ENCODE measurements around the gene MTX3.
A peak's percentile ranks its signal among the peaks of the same experiment; 100 is the strongest.

MTX3 gene, protein sequence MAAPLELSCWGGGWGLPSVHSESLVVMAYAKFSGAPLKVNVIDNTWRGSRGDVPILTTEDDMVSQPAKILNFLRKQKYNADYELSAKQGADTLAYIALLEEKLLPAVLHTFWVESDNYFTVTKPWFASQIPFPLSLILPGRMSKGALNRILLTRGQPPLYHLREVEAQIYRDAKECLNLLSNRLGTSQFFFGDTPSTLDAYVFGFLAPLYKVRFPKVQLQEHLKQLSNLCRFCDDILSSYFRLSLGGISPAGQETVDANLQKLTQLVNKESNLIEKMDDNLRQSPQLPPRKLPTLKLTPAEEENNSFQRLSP

DNA sequence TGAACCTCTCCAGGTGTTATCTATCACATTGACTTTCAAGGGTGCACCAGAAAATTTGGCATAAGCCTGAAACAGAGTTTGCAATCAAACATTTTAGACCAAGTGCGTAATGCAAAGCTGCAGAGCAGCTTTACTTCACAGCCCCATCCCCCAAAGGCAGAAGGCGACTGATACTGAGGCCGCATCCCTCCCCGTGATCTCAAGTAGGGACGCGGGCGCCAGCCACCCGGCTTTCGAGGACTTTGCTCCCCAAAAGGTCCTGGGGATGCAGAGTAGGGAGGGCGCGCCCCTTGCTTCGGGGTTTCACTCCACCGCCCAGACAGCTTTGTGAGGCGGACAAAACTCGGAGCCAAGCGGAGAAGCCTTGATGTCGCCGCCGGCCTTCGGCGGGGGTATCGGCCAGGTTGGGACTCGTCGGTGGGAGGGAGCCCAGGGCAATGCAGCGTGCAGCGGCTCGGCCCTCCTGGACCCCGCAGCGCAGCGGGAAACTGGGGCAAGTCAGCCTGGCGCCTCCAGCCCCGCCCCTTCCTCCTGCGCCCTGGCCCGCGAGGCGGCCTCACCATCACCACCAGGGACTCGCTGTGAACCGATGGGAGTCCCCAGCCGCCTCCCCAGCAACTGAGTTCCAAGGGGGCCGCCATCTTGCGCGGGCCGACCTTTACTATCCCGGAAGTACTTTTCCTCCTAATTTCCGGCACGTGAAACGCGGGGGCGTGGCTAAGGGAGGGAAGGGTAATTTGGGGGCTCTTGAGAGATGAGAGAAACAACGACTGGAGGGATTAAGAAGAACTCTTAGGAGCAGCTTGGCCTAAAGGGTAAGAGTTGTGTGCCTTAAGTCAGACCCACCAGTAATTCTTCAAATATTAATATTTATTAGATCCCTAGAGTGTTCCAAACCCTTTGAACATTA lies at the start of gene MTX3:
MTX3 (minus strand) TSS at position 665 of the 910 bp plus-strand sequence; CDS start at position 641, 24 bp downstream.
- peak; percentile 90 for DNase-seq

DNA sequence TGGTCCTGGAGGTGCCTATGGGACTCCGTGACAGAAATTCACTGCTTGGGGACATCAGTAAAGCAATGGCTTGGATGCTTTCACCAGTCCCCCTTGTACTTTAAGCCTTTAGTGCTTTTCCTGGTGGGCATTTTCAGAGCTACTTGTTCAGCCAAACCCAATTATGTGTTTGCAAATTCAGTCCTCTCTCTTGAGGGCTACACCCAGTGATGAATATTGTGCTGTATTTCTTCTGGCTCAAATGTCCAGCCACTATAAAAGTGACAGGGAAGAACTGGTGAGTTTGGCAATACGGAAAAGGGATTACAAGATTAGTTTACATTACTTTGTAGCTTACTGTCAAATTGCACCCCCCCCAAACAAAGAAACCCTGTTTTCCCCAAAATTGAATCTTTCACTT lies 48.6 kb upstream of the MTX3 start:
- DNase-seq = no peak

DNA sequence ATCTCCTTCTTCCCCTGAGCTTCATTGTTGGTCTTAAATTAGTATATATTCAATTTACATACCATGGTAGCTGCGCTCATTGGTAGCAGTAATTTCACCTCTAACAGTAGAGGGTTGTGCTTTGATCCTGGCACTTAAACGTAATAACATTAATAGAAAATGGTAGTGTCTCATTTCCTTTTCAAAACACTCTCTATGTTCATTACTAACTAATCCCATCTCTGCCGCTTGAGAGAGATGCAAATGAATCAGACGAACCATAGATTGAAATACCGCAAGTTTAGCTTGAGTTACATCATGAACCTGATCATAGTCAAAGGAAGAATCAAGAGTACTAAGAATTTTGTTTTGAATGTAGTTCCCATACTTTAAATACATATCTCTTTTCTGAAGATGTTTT lies 46.3 kb upstream of the MTX3 start:
- DNase-seq = no peak

DNA sequence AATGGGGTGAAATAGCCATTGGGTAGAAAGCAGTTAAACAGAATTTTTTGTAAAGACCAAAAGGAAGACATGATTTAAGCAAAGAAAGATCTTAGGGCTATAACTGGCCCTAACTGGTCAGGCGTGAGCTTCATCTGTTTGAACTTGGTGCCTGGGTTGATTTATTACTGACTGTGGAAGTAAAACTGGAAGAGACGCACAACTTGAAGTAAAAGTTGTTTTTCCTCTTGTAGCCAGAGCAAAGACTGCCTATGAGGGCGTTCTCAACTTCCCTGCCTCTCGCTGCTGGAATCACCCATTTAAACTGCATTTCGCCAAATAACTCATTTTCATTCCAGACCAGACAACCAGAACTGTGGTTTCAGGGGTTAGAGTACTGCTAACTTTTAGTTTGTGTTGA lies 45.6 kb upstream of the MTX3 start:
- no peak for DNase-seq

DNA sequence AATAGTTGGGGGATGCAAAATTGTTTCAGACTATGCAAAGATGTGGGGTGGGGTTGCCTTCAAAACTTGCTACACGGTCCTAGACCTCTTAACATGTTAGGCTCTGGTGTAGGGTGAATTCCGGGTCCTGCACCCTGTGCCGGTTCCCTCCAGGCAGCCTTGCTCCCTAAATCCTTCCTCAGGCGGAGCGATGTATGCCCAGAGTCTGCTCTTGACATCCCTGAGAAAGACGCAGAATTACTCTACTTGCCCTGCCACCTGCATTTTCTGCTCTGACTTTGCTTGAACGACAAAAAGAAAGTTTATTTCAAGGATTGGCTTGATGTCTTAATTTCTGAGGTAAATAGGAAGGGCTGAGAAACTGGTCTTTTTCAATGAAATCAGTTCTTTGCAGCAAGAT lies 44.8 kb upstream of the MTX3 start:
- DNase-seq = no peak

DNA sequence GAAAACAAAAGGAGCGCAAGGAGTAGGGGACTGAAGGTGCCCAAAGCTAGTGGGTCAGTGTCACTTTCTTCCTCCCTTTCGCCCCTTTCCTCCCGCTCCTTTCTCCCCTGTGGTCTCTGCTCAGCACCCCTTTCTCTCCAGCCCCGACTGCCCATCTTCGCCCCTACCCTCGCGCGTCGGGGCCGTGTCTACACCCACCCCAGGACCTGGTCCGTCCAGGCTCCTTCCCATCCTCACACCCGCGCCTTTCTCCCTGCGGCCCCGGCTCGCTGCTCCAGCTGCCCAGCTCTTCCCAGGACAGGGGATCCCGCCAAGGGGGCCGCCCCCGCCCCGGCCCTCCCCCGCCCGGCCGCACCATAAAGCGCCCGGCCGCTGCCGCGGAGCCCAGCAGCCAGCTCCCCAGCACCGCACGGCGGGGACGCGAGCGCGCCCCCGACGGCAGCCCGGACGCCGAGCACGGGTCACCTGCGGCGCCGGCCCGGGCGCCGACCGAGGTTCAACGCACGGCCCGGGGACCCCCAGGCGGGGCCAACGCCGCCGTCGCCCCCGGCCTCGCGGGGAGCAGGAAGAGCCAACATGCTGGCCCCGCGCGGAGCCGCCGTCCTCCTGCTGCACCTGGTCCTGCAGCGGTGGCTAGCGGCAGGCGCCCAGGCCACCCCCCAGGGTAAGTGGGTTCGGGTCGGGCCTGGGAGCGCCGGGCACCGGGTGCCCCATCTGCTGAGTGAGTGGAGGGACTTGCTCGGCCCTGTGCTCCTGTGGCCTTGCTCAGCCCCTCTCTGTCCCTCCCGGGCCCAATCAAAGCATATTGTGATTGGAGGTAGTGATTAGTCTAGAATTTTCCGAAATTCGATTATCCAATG lies 44.1 kb upstream of the MTX3 start, which contains the start of gene THBS4:
THBS4 (plus strand) TSS at position 387 of the 860 bp plus-strand sequence; CDS start at position 577, 190 bp downstream.
- DNase-seq = no peak

DNA sequence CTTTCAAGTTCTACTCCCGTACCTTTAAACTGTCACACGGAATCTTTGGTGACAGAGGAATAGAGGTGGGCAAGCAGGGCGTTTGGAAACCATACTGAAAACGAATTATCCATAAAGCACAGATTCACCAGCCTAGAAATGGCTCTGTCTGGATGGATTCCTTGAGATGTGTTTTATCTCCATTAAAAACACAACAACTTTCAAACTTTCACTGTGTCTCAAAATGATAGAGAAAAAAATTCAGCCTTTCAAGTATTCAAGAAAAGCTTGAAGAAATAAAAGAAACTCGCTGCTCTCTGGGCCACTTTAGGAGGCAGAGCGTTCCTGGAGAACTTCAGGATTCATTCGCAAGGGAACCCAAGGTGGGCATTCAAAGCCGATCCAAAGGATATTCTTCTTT lies 43.5 kb upstream of the MTX3 start:
- no peak for DNase-seq

DNA sequence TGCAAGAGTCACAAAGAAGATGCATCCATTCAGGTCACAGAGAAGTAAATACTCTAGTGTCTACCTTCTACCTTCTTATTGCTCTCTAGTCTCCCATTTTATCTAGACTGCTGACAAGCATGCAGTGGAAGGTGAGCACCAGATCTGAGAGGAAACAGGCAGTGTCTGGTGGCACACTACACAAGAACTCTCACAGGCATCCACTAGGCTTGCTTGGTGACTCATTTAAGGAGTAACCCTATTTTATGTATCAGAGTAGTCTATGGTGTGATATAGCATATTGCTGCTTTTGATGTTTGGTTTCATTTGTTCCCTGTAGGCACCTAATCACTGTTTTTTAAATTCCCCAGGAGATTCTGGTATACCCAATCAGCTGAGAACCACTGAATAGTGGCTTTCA lies 42.5 kb upstream of the MTX3 start:
- no peak for DNase-seq

DNA sequence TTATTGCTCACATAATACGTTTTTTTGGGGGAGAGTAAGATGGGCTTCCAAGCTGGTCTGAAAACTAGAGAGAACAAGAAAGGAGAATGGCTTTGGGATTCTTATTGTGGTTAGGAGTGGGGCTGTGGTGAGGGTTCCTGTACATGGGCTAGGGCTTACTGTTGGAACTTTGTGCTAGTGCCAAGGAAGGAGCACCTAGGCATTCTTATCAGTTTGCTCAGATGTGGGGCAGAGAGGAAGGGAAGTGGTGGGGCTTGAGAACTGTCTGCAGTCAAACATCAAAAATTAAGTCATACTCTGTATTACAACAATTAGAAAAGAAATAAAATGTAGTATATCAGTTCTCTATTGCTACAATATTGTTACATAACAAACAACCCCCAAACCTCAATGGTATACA lies 40.0 kb upstream of the MTX3 start:
- DNase-seq = no peak

DNA sequence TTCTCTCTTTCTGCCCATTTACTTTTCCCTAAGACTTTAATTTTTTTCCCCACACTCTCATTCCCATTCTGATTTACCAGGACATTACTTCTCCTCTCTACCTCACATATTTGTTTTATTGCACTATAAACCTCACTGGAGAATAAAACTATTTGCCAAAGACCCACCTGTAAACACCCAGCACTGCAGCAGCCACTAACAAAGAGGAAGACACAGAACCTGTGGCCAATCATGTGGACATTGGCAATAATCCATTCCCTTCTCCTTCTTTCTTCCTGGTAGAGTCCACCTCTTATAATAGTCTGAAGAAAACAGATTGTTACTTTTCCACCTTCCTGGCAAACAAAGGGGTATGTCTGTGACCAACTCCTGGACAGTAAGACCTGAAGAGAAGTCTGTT lies 35.8 kb upstream of the MTX3 start:
- DNase-seq = no peak

DNA sequence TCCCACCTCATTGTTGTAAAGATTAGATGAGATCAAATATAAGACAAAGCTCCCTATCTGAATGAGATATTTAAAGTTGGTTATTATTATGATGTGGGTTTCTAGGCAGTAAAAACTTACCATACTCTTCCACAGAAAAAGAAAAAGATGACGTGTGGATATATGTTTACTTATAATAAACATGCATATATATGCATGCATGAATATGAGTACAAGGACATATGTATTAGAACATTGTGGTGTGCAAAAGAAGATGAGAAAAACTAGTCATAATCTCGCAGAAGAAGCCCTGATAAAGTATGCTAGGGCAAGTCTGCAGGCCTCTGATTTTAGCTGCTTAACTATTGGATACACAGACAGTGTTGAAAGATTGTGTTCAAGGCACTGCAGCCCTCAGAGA lies 34.0 kb upstream of the MTX3 start:
- no peak for DNase-seq

DNA sequence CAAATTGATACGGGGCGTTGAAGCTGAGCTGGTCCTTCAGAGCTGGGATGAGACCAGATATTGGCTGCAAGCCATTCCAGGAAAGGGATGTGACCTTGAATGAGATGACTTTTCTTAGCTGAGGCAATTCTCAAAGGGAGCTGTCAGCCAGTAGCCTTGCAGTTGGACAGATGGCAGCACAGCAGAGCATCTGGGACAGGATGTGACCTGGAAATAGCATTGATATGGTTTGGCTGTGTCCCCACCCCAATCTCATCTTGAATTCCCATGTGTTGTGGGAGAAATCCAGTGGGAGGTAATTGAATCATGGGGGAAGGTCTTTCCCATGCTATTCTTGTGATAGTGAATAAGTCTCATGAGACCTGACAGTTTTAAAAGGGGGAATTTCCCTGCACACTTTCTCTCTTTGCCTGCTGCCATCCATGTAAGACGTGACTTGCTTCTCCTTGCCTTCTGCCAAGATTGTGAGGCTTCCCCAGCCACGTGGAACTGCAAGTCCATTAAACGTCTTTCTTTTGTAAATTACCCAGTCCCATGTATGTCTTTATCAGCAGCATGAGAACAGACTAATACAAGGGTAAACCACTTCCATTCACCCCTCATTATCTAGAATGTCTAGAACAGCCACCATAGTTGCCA lies 19.8 kb upstream of the MTX3 start:
- DNase-seq = no peak

DNA sequence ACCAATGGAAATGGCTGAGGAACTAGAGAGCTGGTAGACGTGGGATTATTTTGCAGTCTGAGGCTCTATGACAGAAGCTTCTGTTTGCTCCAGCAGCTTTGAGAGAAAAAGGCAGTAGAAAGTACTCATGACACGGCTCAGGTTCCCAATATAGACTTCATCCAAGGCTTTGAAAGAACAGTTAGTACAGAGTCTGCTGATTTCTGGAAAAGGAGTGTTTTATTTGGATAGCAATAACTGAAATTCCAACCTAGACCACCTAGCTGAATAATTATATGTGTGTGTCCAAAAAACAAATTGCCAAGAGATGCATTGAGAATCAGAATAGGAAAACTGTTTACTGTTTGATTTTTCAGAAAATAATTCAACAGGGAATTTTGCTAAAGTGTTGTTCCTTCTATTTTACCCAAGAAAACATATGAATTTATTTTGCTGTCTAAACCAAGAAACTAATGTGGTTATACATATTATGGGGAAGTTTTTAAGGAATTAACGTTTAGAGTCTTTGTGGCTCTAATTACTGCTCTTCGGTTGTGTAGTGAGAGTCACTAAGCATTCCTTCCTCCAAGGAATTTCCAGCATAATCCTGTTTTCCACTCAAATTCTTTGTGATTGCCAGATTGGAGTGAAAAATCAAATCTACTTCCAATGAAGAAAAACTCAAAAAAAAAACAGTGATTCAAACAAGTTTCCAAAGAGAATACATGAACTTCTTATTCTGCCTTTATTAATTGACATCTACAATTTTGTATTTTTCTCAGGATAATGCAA lies 18.1 kb upstream of the MTX3 start:
- no peak for DNase-seq

DNA sequence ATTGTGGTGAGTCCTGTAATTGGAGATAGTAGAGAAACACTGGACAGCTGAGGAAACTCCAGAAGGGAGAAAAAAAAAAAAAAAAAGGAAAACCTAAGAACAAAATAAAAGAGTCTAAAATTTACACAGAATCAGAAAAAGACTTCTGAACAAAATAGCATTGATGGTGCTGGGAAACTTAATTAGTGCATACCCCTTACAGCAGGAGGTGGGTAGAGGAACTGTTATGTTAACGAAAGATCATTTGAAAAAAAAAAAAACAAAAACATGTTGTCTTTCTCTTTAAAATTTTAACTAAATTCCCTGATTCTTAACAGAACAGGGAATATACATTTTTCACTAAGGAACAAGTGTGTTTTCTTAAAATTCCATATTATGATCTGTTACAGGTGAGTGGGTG lies 11.6 kb upstream of the MTX3 start:
- no peak for DNase-seq

DNA sequence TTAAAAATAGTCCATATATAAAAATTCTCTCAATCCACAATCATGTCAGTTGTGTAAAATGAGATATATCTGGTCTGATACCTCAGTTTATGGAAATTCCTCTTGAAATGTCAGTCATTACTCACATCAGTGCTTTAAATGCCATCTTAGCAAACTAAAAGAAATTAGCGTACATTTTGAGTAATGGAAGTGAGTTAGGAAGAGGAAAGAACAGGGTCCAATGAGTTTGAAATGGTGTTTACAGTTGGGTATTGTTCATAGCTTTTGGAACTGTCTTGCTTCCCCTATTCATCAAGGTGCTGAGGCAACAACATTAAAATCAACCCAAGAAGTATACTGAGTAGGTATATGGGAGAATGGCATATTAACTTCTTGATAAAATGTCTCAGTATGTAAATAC lies 8.7 kb upstream of the MTX3 start:
- no peak for DNase-seq

DNA sequence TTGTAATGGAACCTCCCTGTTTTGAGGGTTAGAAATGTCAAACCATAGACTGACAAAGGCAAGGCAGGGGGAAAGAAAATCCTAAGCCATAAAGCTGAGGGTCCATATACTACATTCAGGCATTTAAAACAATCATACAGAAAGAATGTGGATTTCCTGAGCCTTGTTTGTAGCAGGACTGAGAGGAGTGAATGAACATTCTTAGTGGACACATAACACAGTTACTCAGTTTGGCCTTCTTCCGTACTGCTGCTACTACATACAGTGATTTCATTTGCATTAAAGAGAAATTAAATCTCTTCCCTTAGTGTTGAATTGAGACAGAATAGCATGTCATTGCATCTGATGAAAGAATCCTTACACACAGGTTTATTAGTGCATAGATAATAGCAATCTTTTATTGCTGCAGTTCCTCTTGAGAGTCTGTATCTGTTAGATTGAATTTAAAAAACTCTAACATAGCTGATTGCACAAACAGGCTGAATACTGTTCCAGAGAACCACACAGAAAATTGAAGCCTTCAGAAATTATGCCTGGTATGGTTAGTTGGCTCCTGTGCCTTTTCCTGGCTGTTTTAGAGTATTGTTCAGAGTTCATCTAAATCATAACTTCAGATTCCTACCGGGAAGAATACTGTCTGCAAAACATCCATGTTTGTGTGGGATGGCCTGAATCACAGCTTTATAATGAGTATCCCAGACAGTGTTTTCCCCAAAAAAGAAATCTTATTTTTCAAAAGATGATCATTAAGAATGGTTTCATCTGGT lies 2.0 kb upstream of the MTX3 start:
- DNase-seq = no peak

DNA sequence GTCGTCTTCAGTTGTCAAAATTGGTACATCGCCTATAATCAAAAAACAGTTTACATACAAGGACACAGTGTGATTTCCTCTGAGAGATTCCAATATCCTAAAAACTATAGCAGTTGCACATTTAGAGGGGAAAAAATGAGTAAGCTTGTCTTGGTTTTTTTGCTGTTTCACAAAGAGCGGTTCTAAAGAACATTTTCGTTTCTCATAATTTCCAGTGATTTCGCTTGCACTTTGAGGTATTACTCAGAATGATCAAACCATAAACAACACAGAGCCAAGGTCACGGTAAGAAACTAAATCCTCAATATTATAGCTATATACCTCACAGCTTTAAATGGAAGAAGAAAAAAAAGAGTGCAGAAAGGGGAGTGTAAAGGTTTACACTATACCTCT lies 861 bp downstream of the MTX3 start:
- DNase-seq = no peak

DNA sequence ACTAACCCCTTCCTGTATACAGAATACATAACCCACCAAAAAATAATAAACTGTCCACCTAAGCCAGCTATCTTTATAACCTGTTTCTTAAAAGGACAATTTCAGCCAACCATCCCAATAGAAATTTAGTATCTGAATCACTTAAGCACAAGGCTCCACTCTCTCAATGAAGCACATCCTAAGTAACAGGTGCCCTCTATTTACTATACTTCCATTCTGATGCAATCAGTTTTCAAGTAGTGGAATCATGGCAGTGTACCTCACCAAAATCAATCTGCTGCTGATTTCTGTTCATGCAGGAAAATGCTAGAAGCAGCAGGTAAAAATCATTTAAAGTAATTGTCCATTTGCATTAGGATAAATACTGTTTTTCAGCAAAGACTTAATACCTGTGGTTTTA lies 4.8 kb downstream of the MTX3 start:
- no peak for DNase-seq

DNA sequence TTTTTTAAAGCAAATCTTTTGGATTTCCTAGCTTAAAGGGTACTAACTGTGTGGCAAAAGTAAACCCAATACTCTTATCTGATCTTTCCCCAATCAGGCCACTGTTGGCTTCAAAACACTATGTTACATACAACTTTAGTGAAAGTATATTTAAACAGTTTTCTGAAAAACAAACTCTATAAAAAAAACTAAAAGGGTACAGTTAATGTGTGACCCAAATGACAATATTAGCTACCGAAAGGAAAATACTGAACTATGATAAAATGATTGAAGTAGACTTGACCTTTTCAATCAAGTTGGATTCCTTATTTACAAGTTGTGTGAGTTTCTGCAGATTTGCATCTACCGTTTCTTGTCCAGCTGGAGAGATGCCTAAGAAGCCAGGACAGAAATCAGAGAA lies 5.8 kb downstream of the MTX3 start:
- no peak for DNase-seq

DNA sequence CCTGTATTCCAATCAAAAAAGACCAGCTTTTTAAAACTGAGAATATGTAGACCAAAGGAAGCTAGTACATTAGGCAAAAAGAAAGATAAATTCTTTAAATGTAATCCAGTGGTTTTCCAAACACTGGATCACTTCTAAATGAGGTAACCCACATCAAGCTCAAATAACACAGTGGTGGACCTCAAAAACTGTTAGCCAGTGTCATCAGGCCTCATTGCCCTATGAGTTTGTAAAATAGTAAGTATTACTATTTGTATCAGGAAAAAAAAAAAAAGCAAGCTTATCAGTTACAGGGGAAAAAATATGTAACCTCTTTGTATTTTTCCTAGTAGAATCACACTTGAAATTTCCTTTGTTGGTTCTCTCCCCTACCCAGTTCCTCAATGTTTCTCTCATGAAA lies 6.7 kb downstream of the MTX3 start:
- DNase-seq = no peak

DNA sequence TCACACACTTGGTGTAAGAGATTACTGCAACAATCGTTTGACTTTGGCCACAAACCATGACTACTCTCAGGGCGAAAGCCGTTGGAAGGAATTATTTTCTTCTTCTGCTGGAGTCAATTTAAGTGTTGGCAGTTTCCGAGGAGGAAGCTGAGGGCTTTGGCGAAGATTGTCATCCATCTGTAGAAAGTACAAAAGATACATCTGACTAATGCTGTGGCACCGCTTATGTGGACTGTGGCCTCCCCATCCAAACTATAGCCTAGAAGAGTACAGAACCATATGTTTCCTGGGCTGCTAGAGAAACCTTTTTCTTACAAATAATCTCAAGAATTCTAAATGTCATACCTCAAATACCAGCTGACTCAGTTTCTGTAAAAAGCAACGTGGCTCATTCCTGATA lies 7.4 kb downstream of the MTX3 start:
- DNase-seq = no peak

Measured in COR-L47 (cell line).